Activated naive CD4-positive, alpha-beta T cell treated with Interleukin-2 at 50 U/mL for 16 hours (primary cell): Measurements from ENCODE around the gene ITGA11.

Source experiments
- DNase-seq: peaks from one replicate; pipeline ENCODE4 v3.0.0-alpha.2; 2020

ITGA11 gene

DNA sequence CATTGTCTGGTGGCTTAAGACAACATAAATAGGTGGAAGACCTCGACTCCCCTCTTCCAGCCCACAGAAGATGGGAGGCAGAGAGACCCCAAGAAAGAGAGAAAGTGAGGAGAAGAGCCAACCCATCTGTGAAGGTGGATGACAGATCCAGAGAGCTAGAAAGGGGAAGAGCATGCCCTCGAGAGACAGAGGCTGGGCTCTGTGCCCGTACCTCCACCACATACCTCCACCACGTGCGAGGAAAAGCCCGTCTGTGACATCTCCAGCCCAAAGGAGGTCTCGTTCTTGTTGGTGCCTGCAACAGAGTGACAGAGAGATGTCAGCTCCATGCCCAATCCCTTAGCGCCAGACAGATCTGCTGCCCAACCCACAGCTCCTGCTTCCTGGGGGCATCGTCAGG is 83.4 kb downstream of the ITGA11 start:
- no peak for DNase-seq

DNA sequence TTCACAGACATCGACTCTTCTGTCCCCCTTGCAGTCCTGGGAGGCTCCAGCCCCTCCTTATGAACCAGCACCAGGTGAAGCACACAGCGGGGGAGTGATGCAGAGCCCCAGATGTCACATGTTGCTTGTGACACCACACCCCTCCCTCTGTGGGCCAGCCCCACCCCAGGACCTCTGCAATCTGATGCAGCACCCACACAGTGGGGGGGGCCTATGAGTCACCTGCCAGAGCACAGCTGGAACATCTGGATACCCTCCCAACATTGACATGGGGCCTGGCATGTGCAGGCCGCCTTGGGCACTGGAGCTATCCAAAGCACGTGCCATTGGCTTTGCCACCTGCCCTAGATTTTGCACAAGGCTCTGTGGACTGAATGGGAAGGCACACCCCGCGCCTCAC is 83.9 kb downstream of the ITGA11 start:
- DNase-seq = no peak

DNA sequence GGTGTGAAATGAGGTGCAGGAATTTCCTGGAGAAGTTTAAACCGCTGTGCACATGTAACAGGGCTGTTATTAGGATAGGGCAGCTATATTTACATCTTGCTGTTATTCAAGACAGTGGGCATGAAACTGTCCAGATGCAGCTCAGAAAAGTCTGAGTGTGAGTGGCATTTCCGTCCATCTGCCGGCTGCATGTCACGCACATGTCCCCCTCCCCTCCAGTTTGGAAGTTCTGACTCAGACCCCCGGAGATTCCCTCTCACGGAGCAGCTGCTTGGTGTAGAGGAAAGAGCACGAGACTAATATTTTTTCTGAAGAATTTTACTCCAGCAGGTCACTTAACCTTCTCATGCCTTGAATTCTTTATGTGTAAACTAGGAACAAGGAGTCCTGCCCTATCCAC is 84.6 kb downstream of the ITGA11 start:
- no peak for DNase-seq

DNA sequence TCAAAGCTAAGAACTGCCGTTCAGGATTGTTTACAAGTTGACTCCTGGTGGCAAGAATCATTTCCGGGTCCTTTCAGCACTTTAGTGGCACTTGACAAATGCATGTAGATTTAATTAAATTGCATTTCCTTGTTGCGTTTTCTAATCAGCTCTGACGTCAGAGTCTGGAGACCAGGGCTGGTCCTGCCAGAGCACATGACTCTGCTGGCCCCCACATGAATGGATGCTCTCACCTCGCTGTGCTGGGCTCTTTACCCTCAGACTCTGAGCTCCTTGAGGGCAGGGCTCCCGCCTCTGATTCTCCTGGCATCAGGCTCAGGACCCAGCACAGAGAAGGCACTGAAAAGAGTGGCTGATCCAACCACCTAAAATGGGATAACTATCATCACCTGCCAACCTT is 85.0 kb downstream of the ITGA11 start:
- DNase-seq = no peak

DNA sequence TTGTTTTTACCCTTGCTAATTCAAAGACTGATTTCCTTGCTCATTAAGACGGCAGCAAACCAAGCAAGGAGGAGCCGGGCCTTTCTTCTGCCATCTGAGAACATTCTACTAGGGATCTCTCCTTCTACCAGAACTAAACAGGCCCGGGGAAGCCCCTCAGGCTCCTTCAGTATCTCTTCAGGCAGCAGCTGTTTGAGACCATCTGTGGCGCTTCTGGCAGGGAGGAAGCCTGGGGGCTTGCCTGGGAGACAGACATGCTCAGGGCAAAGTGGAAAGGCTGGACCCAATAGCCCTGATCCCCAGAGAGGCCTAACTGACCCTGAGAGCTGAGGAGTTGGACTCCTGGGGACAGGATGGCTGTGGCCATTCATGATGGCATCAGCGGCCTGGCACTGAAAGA is 86.5 kb downstream of the ITGA11 start:
- no peak for DNase-seq

DNA sequence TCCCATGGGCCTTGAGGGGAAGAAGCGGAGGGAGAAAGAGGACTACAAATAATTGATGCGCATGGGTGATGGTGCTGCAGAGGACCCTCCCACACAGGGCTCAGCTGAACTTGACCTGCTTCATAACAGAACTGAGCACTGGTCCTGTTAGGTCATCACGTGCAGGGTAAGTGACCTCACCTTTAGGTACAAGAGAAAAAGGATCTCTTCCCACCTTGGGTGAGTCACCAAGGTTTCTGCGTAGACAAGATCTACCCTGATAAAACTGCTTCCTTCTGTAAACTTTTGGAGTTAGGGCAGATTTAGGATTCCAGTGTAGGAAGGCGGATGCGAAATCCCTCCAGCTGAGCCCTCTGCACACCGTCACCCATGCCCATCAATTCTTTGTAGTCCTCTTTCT is 87.4 kb downstream of the ITGA11 start:
- no peak for DNase-seq

DNA sequence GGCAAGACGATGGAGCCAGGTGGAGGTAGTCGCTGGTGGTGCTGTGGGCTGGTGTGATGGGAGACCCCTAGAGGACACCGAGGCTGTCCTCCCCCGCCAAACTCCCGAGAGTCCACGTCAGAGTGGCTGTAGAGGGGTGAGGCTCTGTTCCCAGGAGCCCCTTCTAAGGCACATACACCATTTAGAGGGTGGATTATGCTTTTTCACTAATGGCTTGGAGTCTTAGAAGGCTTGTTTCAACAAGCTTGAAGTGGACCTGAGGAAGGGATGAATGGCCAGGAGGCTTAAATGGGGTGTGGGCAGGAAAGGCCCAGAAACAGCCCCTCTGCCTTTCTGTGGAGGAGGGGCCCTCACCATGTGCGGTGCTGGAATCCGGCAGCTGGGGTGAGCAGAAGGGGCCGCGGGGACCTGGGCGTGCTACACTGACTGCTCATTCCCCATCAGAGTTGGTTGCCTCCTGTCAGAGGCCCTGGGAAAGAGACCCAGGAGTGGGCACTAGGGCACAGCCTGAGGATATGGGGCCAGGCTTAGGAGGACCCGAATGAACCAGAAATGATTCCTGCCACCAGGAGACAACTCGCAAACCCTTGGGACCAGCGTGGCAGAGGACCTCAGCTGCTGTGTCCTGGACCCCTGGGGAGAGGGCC is 88.3 kb downstream of the ITGA11 start:
- no peak for DNase-seq

DNA sequence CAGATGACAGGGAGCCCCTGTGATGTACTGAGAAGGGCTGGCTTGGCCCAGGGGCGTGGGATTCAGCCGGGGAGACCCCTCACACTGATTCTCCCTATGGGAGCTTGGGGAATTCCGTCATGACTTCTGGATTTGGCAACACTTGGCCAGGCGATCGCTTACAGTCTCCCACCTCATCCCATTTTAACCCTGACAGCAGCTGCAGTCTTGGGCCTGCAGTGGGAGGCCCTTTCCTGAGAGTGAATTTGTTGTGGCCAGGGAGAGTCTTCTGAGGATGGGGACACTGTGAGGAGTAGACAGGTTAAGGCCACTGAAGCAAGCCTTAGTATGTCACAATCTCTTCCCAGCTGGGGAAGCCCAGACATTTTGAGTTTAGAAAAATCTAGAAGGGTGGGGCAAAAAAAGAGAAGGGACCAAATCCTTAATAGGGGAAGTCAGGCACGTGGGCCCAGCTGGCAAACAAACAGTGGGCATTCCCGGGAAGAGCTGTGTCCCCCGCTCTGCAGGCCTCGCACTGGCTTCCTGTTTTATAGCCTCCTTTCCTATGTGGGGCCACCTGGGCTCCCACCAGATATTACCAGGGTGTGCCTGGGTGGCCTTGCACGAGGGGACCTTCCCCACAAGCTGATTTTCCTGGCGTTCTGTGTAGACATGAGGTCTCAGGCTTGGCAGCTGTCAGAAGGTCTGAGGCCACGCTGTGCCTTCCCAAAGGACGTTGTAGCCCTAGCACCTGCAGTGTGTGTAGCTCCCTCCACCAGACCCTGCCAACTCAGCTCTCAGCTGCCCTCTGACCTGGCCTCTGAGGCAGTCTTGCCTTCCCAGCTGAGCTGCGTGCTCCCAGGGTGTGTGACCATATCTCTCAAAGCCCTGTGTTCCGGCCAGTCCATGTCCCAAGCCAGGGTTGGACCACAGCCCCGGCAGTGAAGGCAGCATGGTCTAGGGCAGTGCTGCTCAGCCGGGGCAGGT is 89.9 kb downstream of the ITGA11 start:
- DNase-seq = no peak

DNA sequence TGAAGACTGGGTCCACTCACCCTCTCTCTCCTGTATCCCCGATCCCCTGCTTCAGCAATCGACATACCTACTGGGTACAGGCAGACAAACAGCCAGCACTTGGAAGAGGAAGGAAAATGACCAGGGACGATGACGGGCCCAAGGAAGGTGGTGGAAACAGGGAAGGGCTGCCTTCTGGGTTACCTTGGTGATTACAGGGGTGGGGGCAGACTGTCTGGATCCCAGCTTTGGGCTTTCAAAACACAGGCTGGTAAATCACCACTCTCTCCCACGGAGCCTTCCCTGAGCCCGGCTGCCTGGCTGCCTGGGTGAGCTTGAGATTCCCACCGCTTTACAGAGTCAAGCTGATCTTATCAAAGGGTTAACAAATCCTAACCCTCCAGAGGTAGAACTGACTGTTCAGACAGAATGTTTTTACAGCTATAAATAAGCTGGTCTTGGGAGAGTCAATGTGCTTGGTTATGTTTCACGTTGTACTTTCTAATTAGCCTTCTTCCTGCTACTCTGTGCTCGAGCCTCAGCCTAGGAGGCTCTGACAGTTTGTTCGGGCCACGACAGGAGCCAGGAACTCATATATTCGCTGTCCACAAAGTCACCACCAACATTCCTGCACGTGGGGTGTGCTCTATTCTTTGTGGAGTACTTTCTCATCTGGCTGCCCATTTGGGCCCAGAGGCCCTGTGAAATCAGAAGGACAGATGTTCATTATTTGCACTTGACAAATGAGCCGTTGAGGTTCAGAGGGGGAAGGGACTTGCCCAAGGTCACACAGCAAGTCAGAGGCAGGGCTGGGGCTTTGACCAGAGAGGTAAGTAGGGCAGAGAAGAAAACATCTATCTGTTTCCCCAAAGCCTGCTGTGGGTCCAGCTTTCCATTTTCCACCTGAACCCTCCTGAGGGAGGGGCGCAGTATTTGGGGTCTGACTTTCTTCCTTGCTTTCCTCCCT is 91.0 kb downstream of the ITGA11 start:
- DNase-seq = no peak

DNA sequence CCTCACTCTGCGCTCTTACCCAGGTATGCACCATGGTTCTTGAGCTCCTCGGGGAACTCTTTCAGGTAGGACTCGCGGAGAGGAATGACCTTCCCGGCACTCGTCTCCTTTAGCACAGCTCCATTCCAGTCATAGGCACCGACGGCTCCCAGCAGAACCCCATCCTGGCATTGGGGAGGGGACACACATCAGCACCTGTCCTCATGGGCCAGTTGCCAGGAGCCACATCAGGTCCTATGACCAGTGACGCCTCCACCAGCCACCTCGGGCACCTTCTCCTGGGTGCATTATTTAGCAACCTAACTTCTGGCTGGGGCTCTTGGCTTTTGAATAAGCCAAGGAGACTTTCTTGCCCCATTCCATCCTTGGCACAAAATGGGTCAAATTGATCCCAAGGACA is 92.5 kb downstream of the ITGA11 start:
- DNase-seq = no peak

DNA sequence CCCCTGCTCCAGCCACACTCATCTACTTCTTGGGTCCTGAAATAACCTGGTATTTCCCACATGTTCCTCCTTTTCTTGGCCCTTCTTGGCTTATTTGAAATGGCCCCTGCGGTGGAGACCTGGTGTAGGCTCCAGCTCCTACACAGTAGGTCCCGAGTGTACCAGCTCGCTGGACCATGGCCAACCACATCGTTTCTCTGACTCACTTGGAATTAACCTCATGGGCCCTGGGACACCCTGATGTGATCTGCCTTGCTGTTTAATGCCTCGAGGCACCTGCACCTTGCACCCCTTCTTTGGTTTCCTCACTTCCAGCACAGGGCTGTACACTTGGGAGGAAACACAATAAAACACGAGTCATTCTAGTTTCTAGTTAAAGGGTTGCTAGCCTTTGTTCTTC is 94.1 kb downstream of the ITGA11 start:
- DNase-seq = no peak

DNA sequence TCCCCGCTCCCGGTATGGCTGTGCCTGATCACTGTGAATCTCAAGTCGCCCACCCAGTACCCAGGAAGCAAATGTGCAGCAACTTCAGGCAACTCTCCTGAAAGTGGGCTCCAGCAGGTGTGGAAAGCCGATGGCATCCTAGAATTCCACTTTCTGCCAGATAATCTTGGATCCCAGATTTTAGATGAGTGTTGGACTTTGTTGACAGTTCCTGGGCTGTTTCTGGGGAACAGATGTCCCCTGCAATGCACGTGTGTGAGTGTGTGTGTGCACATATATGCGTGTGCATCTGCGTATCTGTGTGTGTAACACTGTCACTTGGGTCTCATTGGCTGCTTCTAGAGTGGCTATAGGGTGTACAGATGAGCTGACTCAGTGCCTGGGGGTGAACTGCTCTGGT is 95.4 kb downstream of the ITGA11 start:
- DNase-seq = no peak

DNA sequence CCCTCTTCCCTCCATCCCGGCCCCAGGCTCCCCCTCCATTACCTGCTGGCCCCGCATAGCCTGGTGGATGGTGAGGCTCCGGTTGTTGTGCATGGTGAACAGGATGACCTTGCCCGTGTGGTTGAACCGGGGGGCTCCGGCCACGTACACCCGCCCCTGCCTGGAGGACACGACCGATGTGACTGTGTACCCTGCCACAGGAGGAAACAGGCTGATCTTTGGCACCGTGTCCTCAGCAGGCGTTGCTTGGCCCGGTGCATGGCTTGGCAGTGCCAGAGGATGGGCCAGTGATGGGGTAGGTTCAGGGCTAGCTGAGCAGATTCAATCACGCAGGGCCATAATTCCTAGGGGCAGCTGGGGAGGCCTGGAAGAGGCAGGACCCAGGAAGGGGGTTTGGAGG is 96.3 kb downstream of the ITGA11 start:
- DNase-seq = no peak

DNA sequence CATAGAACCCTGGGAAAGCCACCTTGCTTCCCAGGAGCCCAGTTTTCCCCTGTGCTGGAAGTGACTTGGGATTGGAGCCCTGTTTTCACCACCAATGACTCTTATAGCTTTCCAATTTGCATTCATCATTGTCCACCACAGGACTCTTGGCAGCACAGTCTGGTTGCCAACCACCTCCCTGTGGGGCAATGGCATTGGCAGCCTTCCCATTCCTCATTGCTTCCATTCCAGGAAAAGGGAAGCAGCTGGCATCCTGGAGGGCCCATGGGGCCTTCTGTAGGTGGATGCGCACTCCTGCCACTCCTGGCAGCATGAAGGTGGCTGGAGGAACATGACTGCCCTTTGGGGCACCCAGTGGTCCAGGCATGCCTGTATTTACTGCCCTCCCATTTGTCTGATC is 96.7 kb downstream of the ITGA11 start:
- no peak for DNase-seq

DNA sequence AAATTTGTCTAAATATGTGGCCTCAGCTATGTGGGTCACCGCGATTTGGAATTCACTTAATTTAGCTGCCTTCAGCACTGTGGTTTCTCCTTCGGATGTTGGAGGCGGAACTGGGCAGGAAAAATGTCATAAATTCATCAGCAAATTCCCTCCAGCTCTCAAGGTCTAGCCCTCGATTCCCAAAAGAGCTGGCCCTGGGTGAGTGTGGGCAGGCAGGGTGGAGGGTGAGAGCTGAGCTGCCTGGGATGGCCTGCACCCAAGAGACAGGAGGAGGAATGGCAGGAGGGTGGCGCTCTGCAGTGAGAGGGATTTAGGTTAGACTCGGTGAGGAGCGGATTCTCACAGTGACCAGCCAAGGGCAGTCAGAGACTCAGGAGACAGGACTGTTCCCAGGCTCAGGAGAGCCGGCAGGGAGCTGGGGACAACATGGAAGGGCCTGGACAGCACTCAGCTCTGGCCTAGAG is 97.3 kb downstream of the ITGA11 start:
- no peak for DNase-seq

DNA sequence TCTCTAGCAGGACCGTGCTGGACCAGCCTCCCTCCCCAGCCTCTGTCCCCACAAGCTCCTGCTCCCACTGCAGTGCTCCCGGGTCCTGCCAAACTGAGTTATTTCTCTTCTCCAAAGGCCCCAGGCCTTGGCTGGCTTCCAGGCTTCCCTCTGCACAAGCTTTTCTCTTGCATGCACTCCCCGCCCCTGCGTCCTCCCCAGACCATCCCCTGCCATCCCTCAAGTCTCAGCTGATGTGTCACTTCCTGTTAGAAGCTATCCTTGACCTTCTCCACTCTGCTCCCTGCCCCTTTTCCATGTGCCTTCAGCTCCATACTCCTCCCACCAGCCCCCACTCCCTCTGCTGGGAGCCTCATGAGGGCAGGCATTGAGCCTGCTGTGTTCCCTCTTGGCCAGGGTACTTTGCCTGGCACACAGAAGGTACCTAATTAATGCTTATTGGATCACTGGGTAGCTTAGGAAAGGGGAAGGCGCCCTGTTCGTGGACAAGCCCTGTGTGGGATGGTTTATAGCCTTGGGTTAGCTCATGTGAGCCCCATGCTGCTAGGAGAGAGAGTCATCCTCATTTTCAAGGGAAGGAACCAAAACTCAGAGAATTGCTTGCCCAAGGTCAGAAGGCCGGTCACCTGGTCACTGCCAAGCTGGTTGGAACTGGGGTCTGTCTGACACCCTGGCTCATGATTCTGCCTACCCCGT is 98.0 kb downstream of the ITGA11 start:
- DNase-seq = no peak

DNA sequence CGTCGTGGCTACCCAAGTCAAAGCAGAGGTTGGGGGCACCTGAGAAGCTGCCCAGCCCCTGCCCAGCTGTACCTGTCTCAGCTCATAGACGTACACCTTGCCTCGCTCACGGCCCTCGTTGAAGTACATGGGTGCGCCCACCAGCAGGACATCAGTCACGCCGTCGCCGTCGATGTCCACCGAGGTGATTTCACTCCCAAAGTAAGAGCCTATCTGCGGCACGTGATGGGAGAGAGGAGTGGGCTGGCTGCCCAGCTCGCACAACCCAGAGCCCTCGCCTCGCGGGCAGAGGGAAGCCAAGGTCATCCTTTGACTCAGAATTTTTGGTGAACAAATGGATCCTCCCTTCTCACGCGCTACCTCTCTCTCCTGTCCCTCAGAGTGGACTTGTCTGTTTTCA is 99.7 kb downstream of the ITGA11 start:
- no peak for DNase-seq

DNA sequence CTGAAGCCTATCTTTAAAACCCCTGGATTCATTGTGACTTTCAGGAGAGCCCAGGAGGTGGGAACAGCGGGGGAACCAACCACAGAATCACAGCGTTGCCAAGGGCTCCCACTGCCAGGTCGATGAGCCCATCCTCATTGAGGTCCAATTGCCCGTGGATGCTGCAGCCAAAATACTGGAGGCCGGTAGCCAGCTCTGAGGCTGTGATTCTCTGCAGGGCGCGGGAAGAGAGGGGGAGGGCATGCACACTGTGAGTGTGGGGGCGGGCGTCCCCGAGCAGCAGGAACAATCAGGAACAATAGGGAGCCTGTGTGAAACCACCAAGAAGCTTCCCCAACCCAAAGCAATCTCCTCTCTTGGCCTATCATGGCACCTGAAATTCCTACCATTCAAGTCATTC is 101.1 kb downstream of the ITGA11 start:
- no peak for DNase-seq

DNA sequence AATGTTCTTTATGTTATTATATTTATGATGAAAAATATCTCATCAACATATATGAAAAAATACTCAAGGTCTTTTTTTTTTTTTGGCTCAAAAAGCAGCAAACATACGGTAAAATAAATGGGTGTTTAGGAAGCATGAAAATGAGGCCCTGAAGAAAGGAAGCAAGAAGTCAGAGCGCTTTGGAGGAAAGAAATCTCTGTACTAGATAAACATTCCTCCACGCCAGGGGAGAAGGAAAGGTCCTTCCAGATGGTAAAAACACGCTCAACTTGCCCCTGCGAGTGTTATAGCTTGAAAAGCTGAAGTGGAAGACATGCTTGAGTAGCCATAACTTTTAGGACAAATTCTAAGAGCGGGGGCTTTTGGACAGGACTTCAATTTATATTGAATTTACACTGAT is 101.5 kb downstream of the ITGA11 start:
- no peak for DNase-seq

DNA sequence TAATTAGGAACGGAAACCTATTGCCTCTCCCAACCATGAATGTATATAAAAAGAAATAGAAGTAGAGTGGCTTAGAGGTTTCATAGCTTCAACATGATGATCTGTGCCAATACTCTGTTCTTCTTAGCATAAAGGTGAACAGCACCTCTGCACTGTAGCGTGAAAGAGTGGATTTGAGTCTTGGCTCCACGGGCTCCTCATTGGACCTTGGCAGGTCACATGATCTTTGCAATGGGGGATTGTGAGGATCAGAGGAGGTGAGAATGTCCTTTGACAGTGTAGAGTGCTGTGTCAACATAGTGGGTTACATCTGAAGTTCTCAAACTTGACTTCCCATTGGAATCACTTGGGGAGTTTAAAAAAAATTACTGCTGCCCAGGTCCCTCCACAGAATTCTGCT is 103.0 kb downstream of the ITGA11 start:
- DNase-seq = no peak

DNA sequence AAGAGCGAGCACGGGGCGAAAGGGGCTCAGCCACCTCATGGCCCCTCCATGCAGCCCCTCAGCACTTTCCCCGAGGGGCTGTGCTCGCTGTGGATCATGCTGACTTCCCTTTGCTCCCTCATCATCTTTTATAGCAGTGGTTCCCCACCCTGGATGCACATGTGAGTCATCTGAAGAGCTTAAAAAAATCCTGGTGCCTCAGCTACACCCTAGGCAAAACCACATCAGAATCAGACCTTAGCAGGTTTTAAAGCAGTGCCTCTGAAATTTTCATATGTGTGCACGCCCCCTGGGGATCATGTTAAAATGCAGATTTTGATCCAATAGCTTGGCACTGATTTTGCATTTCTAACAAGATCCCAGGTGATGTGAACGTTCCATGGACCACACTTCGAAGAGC is 103.5 kb downstream of the ITGA11 start:
- no peak for DNase-seq

DNA sequence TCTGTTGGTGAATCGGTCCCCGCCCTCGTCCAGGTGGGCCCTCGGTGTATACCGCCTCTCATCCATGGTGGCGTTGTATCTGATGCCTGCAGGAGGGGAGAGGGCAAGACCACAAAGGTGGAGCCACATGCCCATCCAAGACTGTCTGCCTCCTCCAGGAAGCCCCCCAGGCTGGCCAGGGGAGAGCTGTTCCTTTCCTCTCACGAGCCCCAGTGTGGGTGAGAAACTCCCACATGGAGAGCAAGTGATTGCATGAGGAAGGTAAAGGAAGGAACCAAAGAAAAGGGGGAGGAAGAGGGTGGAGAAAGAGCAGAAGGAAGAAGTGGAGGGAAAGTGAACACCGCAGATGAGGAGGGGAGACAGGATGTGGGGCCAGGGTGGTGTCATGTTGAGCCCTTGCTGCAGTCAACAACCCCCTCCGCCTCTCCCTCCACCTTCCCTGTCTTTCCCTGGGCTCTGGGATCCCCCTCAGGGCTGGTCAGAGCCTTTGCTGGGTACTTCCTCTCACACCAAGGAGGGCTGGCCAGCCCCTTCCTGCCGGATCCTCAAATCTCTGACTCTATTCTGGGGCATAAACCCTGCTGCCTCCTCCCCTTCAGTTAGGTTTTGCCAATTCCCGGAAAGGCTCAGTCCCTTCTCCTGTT is 105.1 kb downstream of the ITGA11 start:
- no peak for DNase-seq
